GM12892 (cell line): ENCODE results near the gene SELPLG.

Experiments used
- POLR2A ChIP-seq: IDR thresholded peaks from 2 replicates; pipeline ENCODE4 v1.6.1; 2011; ENCODE audit warnings: low read depth, low read length, control low read depth
- POLR2AphosphoS5 ChIP-seq: IDR thresholded peaks from 2 replicates; pipeline ENCODE4 v1.6.1; 2011; ENCODE audit warnings: low read depth, low read length, control low read depth

- TF ChIP-seq POLR2AphosphoS5 (no peak), POLR2A (no peak)
These were observed 29.8 kb upstream of the SELPLG start for GRCh38 chr12:108663324-108664015.
